A549 treated with CORT108297 at 1 μM for 4 hours (cell line): ENCODE measurements around the gene LCA5L. TPM values are rescaled to one million over a fixed set of nuclear protein-coding genes. Genes with fewer than 3 reads are reported as not detected.

ENCODE experiments used
- total RNA-seq: library from RNA; stranded (reverse); fragments of 200-300 nt; extraction: Qiagen RNA extraction; gene quantifications from 5 replicates; pipeline ENCODE4 v1.2.3, GENCODE V29; 2022

Gene LCA5L
- total RNA-seq: 1.3 to 1.6 TPM (median 1.5 TPM) in 5 replicates

GRCh38 chr21:39445321-39446269, at the start of gene LCA5L:
TSS of gene LCA5L (minus strand) at chr21:39445778. CDS start at chr21:39428493, 17,285 bp downstream.

GRCh38 chr21:39451332-39452206, 6.0 kb upstream of the LCA5L start, which contains the start of gene SH3BGR:
TSS of gene SH3BGR (plus strand) at chr21:39451970. CDS start at chr21:39452097, 127 bp downstream.

Other genes with a start within 250 kb of the LCA5L start
- 7.2 to 11.9 TPM (median 10.6 TPM) in 5 replicates for gene BRWD1, start 132.1 kb downstream of the LCA5L start, total RNA-seq
- gene HMGN1, start 96.7 kb downstream of the LCA5L start, total RNA-seq: 162 to 217 TPM (median 175 TPM) in 5 replicates
- 0.95 to 1.2 TPM (median 1.2 TPM) in 5 replicates for gene SH3BGR, start 6.2 kb upstream of the LCA5L start, total RNA-seq
- 0.22 to 0.32 TPM (median 0.25 TPM) in 5 replicates for gene B3GALT5, start 167.2 kb upstream of the LCA5L start, total RNA-seq